Uterus (tissue), 4 donors: ENCODE results near the gene MTMR12. TPM values are rescaled to one million over a fixed set of nuclear protein-coding genes. Genes with fewer than 3 reads are reported as not detected.

Experiments
- DNase-seq, 2 donors: peaks; one replicate each; pipeline ENCODE4 v3.0.0-alpha.2; 2019 to 2020
- H3K27ac ChIP-seq, 2 donors: fragments of 200-600 bp; sonication (generic); 1 replicate in 1 of 2; 2 replicates in 1 of 2; pipeline ENCODE4 v1.5.1; 2016 to 2018
- H3K27me3 ChIP-seq, 2 donors: fragments of 200-600 bp; sonication (generic); one replicate each; pipeline ENCODE4 v1.5.1; 2018 to 2019; ENCODE audit warnings: control low read depth in 1 of 2
- H3K36me3 ChIP-seq, 2 donors: fragments of 200-600 bp; sonication (generic); one replicate each; pipeline ENCODE4 v1.5.1; 2019; ENCODE audit warnings: control low read depth in 1 of 2
- H3K4me1 ChIP-seq, 2 donors: fragments of 200-600 bp; sonication (generic); one replicate each; pipeline ENCODE4 v1.5.1; 2018 to 2019; ENCODE audit warnings: control low read depth in 1 of 2
- H3K4me3 ChIP-seq, 2 donors: fragments of 200-600 bp; sonication (generic); 1 replicate in 1 of 2; 2 replicates in 1 of 2; pipeline ENCODE4 v1.5.1; 2018 to 2019; ENCODE audit warnings: mild to moderate bottlenecking in 1 of 2
- H3K9me3 ChIP-seq, 2 donors: fragments of 200-600 bp; sonication (generic); one replicate each; pipeline ENCODE4 v1.5.1; 2019; ENCODE audit warnings: control low read depth in 1 of 2
- POLR2A ChIP-seq, 2 donors: fragments of 450-650 bp; IDR thresholded peaks; one replicate each; pipeline ENCODE4 v1.6.1; 2016; ENCODE audit warnings: antibody characterized with exemption in 2 of 2, mild to moderate bottlenecking in 1 of 2, moderate library complexity in 1 of 2
- intact Hi-C: fragments of 100-400 bp; cut with DNase I; formaldehyde crosslinking; loops from one replicate; pipeline ENCODE4 v1.15.1; 2023; ENCODE audit warnings: low total_unique reads
- total RNA-seq, 4 donors: library from RNA; depleted of rRNA in 3 of 4; stranded (reverse); fragments of >200 nt in 3 of 4; gene quantifications; one replicate each; pipeline versions ENCODE4 v1.1.0 to v1.2.4, GENCODE V29; 2014 to 2023
- TF ChIP-seq, protein P1 (sequence below), 4 experiments: fragments of 200-600 bp in 2 of 4; fragments of 450-650 bp in 2 of 4; sonication (generic) in 2 of 4; IDR thresholded peaks; one replicate each; pipeline ENCODE4 v1.5.1; 2016 to 2019; ENCODE audit warnings: antibody characterized with exemption in 4 of 4, mild to moderate bottlenecking in 2 of 4, moderate library complexity in 1 of 4
- donor health status: DM: yes; HTN: yes; CAD: no.

Gene MTMR12
- total RNA-seq, 4 donors from 2014 or later: 37.6 to 96.6 (median 54.6) TPM

- Histone ChIP-seq H3K36me3 (no peaks in the 10 kb centered on the region), H3K4me1 (no peaks in the 10 kb centered on the region), H3K4me3 (no peak overlapping the region), H3K9me3 (no peaks in the 10 kb centered on the region), H3K27me3 (no peaks in the 10 kb centered on the region), H3K27ac (no peak overlapping the region)
- intact Hi-C loops: no loop called here
- no peak for TF ChIP-seq POLR2A (IDR thresholded peaks at IDR 0.05)
- TF ChIP-seq, protein P1, sequence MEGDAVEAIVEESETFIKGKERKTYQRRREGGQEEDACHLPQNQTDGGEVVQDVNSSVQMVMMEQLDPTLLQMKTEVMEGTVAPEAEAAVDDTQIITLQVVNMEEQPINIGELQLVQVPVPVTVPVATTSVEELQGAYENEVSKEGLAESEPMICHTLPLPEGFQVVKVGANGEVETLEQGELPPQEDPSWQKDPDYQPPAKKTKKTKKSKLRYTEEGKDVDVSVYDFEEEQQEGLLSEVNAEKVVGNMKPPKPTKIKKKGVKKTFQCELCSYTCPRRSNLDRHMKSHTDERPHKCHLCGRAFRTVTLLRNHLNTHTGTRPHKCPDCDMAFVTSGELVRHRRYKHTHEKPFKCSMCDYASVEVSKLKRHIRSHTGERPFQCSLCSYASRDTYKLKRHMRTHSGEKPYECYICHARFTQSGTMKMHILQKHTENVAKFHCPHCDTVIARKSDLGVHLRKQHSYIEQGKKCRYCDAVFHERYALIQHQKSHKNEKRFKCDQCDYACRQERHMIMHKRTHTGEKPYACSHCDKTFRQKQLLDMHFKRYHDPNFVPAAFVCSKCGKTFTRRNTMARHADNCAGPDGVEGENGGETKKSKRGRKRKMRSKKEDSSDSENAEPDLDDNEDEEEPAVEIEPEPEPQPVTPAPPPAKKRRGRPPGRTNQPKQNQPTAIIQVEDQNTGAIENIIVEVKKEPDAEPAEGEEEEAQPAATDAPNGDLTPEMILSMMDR (IDR thresholded peaks at IDR 0.05): no peak
- no peak for DNase-seq
Observed at GRCh38 chr5:32251871-32252458, 60.8 kb downstream of the MTMR12 start.

- no peak overlapping the region for H3K4me3 ChIP-seq
- intact Hi-C loops: loop anchor here (10.0 kb wide), 1 partner anchor 75 kb away; no protein-coding TSS in a partner anchor
- H3K36me3 ChIP-seq: no peaks in the 10 kb centered on the region
- H3K4me1 ChIP-seq: no peaks in the 10 kb centered on the region
- TF ChIP-seq, protein P1 (IDR thresholded peaks at IDR 0.05): no peak
- TF ChIP-seq POLR2A (IDR thresholded peaks at IDR 0.05): no peak
- no peaks in the 10 kb centered on the region for H3K27me3 ChIP-seq
- H3K27ac ChIP-seq: no peak overlapping the region
- DNase-seq: no peak
- no peaks in the 10 kb centered on the region for H3K9me3 ChIP-seq
Observed at GRCh38 chr5:32249668-32250067, 63.1 kb downstream of the MTMR12 start.

GRCh38 chr5:32245742-32246141, 67.0 kb downstream of the MTMR12 start:
- H3K9me3 ChIP-seq: no peaks in the 10 kb centered on the region
- no peak overlapping the region for H3K27ac ChIP-seq
- no peaks in the 10 kb centered on the region for H3K4me1 ChIP-seq
- intact Hi-C loops: loop anchor here (10.0 kb wide), 1 partner anchor 79 kb away; no protein-coding TSS in a partner anchor
- H3K27me3 ChIP-seq: no peaks in the 10 kb centered on the region
- no peak for DNase-seq
- no peaks in the 10 kb centered on the region for H3K36me3 ChIP-seq
- TF ChIP-seq POLR2A (IDR thresholded peaks at IDR 0.05): no peak
- TF ChIP-seq, protein P1 (IDR thresholded peaks at IDR 0.05): no peak
- no peak overlapping the region for H3K4me3 ChIP-seq

DNA sequence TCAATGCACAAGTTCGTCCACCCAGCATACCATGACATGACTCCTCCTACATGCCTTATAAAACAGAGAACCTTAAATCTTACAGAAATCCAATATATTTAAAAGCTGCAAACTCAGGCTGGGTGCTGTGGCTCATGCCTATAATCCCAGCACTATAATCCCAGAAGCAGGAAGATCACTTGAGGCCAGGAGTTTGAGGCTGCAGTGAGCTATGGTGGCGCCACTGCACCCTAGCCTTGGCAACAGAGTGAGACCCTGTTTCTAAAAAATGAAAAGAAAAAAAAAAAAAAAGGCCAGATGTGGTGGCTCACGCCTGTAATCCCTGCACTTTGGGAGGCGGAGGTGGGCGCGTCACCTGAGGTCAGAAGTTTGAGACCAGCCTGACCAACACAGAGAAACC, 68.7 kb downstream of the MTMR12 start:
- no peaks in the 10 kb centered on the region for H3K9me3 ChIP-seq
- H3K4me1 ChIP-seq: no peaks in the 10 kb centered on the region
- H3K27ac ChIP-seq: no peak overlapping the region
- H3K36me3 ChIP-seq: no peaks in the 10 kb centered on the region
- TF ChIP-seq, protein P1 (IDR thresholded peaks at IDR 0.05): no peak
- TF ChIP-seq POLR2A (IDR thresholded peaks at IDR 0.05): no peak
- no peak overlapping the region for H3K4me3 ChIP-seq
- intact Hi-C loops: loop anchor here (10.0 kb wide), 1 partner anchor 81 kb away; no protein-coding TSS in a partner anchor
- no peak for DNase-seq
- H3K27me3 ChIP-seq: no peaks in the 10 kb centered on the region

DNA sequence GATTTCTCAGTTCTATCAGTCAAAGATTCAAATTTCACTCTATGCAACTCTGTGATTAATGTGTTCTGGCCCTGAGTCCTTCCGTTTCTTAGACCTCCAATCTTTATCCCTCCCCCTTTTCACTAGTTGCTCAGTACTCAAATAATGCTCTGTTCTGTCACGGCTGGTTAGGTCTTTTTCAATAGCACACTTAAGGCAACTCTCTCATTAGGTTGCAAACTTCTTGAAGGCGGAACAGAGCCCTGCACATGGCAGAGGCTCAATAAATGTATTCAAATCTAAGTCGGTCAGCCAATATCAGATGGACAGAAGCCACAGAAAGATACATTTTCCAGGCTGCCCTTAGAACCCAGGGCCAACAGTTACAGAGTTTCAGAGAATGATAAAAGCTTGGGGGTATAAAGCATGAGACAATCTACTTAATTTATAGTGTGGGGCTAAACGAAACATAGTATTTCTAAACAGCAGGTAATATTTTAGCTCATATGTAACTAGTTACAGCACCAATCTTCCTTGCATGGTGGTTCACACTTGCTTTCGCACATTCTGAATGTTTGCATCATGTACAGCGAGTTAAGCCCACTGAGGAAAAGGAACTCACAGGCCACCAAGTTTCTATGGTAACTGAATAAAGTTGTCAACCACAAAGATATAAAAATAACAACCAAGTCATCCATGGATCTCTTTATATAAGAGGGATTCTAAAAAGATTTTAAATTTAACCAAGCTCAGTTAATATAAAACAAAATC, 71.5 kb downstream of the MTMR12 start:
- intact Hi-C loops: loop anchor here (10.0 kb wide), 1 partner anchor 84 kb away; no protein-coding TSS in a partner anchor
- H3K27me3 ChIP-seq: no peaks in the 10 kb centered on the region
- TF ChIP-seq, protein P1 (IDR thresholded peaks at IDR 0.05): no peak
- TF ChIP-seq POLR2A (IDR thresholded peaks at IDR 0.05): no peak
- no peaks in the 10 kb centered on the region for H3K9me3 ChIP-seq
- no peak for DNase-seq
- no peaks in the 10 kb centered on the region for H3K36me3 ChIP-seq
- H3K4me3 ChIP-seq: no peak overlapping the region
- no peak overlapping the region for H3K27ac ChIP-seq
- no peaks in the 10 kb centered on the region for H3K4me1 ChIP-seq
